GM18505 (cell line): ENCODE data around the gene CCRL2.
"Not testable (repeated sequence)": the region's sequence is repeated elsewhere in the genome, so short reads cannot be mapped to it uniquely, and the experiment has no call there.

ENCODE experiments used
- ATAC-seq: cut with Tn5 transposase; IDR thresholded peaks from one replicate; pipeline ENCODE4 v1.9.1; 2021; ENCODE audit not compliant: unreplicated experiment
- POLR2A ChIP-seq: IDR thresholded peaks from 4 replicates; pipeline ENCODE4 v1.6.1; 2011; ENCODE audit warnings: borderline replicate concordance; ENCODE audit not compliant: insufficient read depth, insufficient read length; ENCODE audit errors: extremely low read depth

The CCRL2 gene

DNA sequence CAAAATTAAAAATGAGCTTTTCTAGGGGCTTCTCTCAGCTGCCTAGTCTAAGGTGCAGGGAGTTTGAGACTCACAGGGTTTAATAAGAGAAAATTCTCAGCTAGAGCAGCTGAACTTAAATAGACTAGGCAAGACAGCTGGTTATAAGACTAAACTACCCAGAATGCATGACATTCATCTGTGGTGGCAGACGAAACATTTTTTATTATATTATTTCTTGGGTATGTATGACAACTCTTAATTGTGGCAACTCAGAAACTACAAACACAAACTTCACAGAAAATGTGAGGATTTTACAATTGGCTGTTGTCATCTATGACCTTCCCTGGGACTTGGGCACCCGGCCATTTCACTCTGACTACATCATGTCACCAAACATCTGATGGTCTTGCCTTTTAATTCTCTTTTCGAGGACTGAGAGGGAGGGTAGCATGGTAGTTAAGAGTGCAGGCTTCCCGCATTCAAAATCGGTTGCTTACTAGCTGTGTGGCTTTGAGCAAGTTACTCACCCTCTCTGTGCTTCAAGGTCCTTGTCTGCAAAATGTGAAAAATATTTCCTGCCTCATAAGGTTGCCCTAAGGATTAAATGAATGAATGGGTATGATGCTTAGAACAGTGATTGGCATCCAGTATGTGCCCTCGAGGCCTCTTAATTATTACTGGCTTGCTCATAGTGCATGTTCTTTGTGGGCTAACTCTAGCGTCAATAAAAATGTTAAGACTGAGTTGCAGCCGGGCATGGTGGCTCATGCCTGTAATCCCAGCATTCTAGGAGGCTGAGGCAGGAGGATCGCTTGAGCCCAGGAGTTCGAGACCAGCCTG, 35.3 kb upstream of the CCRL2 start:
- no peak for TF ChIP-seq POLR2A
- ATAC-seq, result no peak

DNA sequence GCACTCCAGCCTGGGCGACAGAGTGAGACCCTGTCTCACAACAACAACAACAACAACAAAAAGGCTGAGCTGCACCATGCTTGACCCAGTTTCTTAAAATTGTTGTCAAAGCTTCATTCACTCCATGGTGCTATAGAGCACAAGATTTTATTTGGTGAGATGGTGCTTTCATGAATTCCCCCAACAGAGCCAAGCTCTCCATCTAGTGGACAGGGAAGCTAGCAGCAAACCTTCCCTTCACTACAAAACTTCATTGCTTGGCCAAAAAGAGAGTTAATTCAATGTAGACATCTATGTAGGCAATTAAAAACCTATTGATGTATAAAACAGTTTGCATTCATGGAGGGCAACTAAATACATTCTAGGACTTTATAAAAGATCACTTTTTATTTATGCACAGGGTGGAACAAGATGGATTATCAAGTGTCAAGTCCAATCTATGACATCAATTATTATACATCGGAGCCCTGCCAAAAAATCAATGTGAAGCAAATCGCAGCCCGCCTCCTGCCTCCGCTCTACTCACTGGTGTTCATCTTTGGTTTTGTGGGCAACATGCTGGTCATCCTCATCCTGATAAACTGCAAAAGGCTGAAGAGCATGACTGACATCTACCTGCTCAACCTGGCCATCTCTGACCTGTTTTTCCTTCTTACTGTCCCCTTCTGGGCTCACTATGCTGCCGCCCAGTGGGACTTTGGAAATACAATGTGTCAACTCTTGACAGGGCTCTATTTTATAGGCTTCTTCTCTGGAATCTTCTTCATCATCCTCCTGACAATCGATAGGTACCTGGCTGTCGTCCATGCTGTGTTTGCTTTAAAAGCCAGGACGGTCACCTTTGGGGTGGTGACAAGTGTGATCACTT, 34.3 kb upstream of the CCRL2 start:
- TF ChIP-seq POLR2A, result no peak
- ATAC-seq, result no peak

DNA sequence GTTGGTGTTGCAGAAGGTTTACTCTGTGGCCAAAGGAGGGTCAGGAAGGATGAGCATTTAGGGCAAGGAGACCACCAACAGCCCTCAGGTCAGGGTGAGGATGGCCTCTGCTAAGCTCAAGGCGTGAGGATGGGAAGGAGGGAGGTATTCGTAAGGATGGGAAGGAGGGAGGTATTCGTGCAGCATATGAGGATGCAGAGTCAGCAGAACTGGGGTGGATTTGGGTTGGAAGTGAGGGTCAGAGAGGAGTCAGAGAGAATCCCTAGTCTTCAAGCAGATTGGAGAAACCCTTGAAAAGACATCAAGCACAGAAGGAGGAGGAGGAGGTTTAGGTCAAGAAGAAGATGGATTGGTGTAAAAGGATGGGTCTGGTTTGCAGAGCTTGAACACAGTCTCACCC, 32.3 kb upstream of the CCRL2 start:
- no peak for ATAC-seq
- no peak for TF ChIP-seq POLR2A

DNA sequence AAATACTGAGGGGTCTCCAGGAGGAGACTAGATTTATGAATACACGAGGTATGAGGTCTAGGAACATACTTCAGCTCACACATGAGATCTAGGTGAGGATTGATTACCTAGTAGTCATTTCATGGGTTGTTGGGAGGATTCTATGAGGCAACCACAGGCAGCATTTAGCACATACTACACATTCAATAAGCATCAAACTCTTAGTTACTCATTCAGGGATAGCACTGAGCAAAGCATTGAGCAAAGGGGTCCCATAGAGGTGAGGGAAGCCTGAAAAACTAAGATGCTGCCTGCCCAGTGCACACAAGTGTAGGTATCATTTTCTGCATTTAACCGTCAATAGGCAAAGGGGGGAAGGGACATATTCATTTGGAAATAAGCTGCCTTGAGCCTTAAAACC, 31.8 kb upstream of the CCRL2 start:
- TF ChIP-seq POLR2A, result no peak
- no peak for ATAC-seq

DNA sequence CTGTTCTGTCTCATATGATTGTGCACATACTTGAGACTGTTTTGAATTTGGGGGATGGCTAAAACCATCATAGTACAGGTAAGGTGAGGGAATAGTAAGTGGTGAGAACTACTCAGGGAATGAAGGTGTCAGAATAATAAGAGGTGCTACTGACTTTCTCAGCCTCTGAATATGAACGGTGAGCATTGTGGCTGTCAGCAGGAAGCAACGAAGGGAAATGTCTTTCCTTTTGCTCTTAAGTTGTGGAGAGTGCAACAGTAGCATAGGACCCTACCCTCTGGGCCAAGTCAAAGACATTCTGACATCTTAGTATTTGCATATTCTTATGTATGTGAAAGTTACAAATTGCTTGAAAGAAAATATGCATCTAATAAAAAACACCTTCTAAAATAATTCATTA, 31.2 kb upstream of the CCRL2 start:
- ATAC-seq, result no peak
- TF ChIP-seq POLR2A, result no peak

DNA sequence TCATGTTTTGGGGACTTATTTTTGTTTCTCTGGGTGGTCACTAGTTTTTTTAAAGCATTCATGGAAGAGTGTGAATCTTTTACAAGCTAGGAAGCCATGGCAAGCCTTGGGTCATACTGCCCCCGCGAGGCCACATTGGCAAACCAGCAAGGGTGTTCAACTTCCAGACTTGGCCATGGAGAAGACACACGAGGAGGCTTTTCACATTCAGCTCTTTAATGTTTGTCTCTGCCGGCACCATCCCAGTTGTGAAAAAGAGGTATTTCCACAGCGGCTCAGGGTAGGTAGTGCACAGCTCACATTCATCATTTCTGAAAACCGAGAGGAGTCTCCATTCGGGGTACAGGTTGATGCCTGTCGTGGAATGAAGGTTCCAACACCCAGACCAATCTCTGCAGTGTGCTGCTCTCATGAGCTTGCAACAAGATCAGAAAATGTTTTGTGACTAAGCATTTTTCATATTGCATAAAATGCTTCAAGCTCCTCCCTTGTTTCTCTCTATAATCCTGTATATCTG, 28.6 kb upstream of the CCRL2 start:
- TF ChIP-seq POLR2A, result no peak
- no peak for ATAC-seq

DNA sequence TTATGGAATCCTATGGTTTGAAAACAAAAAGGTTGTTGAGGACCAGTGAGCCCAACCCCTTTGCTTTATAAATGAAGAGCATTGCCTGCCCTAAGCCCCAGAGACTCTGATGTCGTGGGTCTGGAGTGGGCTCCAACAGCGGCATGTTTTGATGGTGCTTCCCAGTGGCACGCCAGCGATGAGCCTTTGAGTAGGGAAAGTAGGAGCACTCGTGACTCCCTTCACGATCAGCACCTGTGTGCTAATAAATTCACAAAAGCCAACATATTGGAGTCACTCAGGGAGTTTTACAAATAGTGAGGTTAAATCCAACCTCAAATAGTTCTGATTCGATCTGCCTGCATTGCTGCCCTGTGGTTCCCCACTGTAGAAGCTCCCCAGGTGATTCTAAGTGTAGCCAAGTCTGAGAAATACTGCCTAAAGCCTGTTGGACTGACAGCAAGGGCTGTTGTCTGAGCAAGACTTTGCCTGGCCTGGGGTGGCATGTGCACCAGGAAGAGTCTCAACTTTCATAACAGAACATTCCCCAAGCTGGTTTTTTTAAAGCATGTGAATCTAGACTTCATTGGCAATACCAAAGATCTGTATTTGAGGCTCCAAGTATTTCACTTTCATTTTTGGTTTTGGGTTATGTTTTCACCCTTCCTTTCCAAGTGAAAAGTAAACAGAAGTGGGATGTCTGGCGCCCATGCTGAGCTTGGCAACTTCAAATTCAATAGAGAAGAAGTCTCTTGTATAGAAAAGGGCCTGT, 26.4 kb upstream of the CCRL2 start:
- no peak for ATAC-seq
- no peak for TF ChIP-seq POLR2A

DNA sequence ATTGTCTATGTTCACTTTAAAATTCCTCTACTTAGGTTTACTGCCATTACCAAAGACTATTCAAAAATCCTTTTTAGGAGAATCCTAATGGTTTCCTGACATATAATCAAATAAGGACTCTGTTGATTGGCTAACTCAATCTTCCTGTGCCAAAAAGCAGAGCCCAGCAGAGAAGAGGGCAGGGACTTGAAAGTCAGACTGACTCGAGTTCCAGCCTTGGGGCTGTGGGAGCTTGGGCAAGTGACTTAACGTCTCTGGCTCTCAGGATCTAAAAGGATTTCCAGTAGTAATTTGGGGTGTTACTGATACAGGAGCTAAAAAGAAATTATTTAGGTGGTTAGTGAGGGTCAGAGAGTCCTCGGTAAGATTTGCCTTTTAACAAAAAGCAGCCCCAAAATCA, 25.4 kb upstream of the CCRL2 start:
- ATAC-seq, result no peak

DNA sequence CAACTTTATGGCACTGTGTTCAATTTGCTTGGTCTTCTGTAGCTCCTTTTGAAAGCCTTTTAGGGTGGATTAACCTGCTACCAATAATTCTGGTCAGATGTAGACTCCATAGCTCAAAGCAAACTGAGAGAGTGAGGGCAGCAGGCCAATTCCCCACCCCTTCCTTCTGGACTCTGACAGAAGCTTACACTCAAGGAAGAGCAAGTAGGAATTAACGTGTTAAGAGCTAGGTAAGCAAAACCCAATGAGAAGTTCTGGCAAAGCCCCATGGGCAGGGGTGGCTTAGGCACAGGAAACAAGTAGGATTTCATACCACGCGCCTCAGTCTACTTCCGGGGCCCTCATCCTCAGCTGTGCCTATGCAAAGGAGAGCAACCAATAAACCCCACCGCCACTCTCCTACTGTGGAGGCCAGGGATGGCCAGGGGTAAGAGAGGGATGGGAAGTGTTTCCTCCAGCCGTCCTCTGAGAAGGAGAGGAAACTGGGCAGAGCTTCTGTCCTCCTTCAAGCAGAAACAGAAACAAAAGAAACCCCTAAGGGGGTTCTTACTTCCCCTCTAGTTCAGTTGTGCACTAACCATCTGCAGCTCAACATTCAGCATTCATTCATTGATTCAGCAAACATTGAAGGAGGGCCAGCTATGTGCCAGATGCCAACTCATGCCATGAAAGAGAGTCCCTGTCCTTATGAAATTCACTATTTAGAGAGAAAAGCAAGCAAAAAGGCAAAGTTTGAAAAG, 23.7 kb upstream of the CCRL2 start:
- TF ChIP-seq POLR2A, result no peak
- no peak for ATAC-seq

More for the DNA sequence above, 25.4 kb upstream of the CCRL2 start:
- TF ChIP-seq POLR2A, result no peak

DNA sequence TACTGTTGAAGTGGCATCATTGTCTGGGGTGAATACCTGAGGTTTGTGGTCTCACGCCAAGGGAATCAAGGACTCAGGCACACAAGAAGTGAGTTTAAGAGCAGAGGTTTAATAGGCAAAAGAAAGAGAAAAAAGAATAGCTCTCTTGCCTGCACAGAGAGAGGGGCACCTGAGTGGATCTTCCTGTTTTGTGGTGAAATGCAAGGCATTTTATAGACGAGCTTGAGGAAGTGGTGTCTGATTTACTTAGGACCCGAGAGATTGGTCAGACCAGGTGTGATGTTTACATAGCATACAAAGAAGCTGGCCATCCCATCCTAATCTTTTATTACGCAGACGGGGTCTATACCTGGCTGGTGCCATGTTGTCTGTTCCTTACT, 23.1 kb upstream of the CCRL2 start:
- no peak for ATAC-seq
- no peak for TF ChIP-seq POLR2A

DNA sequence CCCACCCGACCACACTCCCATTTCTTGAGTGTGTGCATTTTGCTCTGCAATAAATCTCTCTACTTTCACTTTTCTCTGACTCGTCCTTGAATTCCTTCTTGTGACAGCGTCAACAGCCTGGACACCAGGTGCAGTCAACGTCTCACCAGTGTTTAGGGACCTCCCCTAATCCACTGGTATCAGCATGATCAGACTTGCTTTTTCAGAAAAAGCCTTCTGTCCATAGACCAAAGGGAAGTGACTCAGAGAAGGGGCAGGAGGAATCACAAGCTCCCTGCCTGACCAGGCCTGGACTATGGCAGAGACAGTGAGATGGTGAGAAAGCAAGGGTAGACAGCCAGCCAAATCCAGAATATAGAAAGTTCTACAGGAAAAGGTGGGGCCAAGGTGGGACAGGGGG, 20.9 kb upstream of the CCRL2 start:
- no peak for ATAC-seq
- no peak for TF ChIP-seq POLR2A

DNA sequence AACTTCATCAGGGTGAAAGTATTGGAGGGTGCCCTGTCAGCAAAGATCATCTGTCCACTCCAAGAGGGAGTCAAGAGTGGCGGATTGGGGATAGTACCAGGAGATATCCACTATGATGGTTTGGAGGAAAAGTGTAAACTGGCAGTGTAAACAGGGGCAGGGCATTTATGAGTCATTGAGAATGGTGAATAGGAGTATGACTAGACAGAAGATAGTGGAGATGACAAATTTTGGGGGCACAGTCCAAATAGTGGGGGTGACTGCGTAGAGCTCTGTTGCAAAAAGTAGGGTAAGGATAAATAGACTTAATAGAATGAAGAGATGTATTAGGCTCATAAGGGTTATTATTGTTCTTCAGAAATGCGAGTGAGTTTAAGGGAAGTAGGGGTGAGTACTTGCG, 18.2 kb upstream of the CCRL2 start:
- ATAC-seq, result not testable (repeated sequence)

DNA sequence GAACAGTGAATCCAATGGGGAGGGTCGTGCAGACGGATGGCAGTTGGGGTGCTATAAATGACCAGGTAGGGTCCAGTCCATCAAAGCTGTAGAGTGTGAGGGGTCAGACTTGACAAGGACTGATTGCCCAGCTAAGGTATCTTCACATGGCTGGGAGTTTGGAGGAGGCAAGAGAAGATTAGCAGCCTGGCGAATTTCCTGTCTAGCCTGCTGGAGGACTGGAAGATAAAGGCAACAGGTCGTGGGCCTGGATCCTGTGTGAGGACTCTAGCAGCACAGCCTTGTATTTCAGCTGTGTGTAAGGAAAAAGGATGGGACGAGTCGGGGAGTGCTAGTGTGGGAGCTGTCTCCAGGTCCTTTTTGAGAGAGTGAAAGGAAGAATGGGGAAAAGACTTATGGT, 17.8 kb upstream of the CCRL2 start:
- ATAC-seq, result no peak
- no peak for TF ChIP-seq POLR2A

DNA sequence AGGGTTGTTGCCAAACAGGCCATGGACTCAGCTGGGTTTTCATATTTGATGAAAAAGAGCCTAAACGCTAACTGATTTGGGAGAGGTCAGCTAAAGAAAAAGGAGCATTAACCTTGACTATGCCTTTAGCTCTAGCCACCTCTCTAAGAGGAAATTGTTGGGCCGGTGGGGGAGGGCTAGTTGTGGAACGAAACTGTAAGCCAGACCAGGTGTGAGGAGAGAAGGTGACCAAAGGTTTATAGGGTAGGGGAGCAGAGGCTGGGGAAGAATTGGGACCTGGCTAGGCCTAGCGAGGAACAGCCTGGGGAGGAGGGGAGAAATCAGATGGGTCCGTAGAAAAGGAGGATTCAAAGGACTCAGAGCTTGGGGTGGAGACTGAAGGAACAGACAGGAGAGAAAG, 15.5 kb upstream of the CCRL2 start:
- ATAC-seq, result not testable (repeated sequence)
